Natural killer cell (primary cell): ENCODE measurements around the gene SMU1. TPM values are rescaled to one million over a fixed set of nuclear protein-coding genes. Genes with fewer than 3 reads are reported as not detected.

ENCODE experiments used
- ATAC-seq, 3 donors: fragments of 150-1000 bp in 2 of 3; fragments of 200-7000 bp in 1 of 3; cut with Tn5 transposase; 1 replicate in 1 of 3; 2 replicates in 2 of 3; pipeline ENCODE4 v1.10.0; 2021; ENCODE audit warnings: mild to moderate bottlenecking in 2 of 3, moderate library complexity in 2 of 3
- DNase-seq, 2 donors: peaks; one replicate each; pipeline versions ENCODE4 v3.0.0 to v3.0.0-alpha.2; 2013 to 2021; ENCODE audit warnings: mixed read lengths in 1 of 2
- H3K27ac ChIP-seq: one replicate; pipeline ENCODE4 v1.5.1; 2013; ENCODE audit warnings: mild to moderate bottlenecking, low read length
- H3K27me3 ChIP-seq: one replicate; pipeline ENCODE4 v1.6.1; 2013; ENCODE audit warnings: low read length; ENCODE audit not compliant: control insufficient read depth, insufficient read depth
- H3K36me3 ChIP-seq: one replicate; pipeline ENCODE4 v1.6.1; 2013; ENCODE audit warnings: low read length; ENCODE audit not compliant: control insufficient read depth, insufficient read depth
- H3K4me1 ChIP-seq: one replicate; pipeline ENCODE4 v1.6.1; 2013; ENCODE audit warnings: low read length; ENCODE audit not compliant: control insufficient read depth, insufficient read depth
- H3K4me3 ChIP-seq: one replicate; pipeline ENCODE4 v1.5.1; 2013; ENCODE audit warnings: low read length
- H3K9me3 ChIP-seq: one replicate; pipeline ENCODE4 v1.6.1; 2013; ENCODE audit warnings: low read length; ENCODE audit not compliant: control insufficient read depth, insufficient read depth
- H3K27ac Mint-ChIP-seq, 2 donors: one replicate each; pipeline ENCODE4 v1.8.0; 2022; ENCODE audit warnings: mild to moderate bottlenecking in 2 of 2, mixed read lengths in 2 of 2, moderate library complexity in 1 of 2
- H3K27me3 Mint-ChIP-seq, 2 donors: one replicate each; pipeline ENCODE4 v1.8.0; 2022; ENCODE audit warnings: low read depth in 2 of 2, mixed read lengths in 2 of 2
- H3K36me3 Mint-ChIP-seq: one replicate; pipeline ENCODE4 v1.8.0; 2022; ENCODE audit warnings: mixed read lengths
- H3K4me1 Mint-ChIP-seq, 2 donors: one replicate each; pipeline ENCODE4 v1.8.0; 2022; ENCODE audit warnings: mixed read lengths in 2 of 2
- H3K4me3 Mint-ChIP-seq: one replicate; pipeline ENCODE4 v1.8.0; 2022; ENCODE audit warnings: mild to moderate bottlenecking, moderate library complexity, mixed read lengths
- H3K9me3 Mint-ChIP-seq, 2 donors: one replicate each; pipeline ENCODE4 v1.8.0; 2022; ENCODE audit warnings: mixed read lengths in 2 of 2
- CTCF ChIP-seq: fragments of 200-600 bp; IDR thresholded peaks from one replicate; pipeline ENCODE4 v1.8.0; 2022; ENCODE audit warnings: antibody characterized with exemption
- WGBS: methylation state at CpG from one replicate; pipeline ENCODE4 v1.1.7; 2013; ENCODE audit warnings: missing lambda C conversion rate; ENCODE audit not compliant: insufficient coverage; 5-methylcytosine and 5-hydroxymethylcytosine counted together
- intact Hi-C: fragments of 100-400 bp; cut with micrococcal nuclease; formaldehyde crosslinking; loops from one replicate; pipeline ENCODE4 v1.14.2; 2022
- total RNA-seq, 4 donors: library from RNA; stranded (reverse); fragments of 120-200 nt in 1 of 4; gene quantifications; one replicate each; pipeline versions ENCODE4 v1.2.3 to v1.2.4, GENCODE V29; 2013 to 2022

The SMU1 gene
- total RNA-seq, 3 donors from 2014 or later (not counting 1 experiment from before 2014, with no cell fraction given), result 21.9 to 23.2 (median 22.1) TPM

DNA sequence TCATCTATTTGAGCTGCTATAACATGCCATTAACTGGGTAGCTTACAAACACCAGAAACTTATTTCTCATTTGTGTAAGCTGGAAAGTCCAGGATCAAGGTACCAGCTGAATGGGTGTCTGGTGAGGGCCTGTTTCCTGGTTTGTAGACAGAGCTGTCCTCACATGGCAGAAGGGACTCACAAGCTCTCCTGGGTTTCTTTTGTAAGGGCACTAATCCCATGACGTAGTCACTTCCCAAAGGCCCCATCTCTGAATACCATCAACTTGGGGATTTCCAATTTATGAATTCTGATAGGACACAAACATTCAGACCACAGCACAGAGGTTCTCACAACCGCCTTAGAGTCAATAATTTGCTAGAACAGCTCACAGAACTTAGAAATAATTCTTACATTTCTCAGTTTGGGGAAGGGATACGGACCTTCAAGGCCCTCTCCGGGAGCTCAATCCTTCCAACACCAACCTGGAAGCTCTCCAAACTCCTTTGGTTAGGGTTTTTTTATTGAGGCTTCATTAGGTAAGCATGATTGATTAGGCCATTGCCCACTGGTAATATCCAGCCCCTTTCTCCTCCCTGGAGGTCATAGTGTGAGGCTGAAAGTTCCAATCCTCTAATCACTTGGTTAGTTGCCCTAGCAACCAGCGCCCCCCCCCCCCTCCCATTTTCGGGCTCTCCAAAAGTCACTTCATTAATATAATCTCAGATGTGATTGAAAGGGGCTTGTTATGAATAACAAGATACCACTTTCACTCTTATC is 59.0 kb downstream of the SMU1 start:
- no peak overlapping the region for H3K27ac ChIP-seq
- no peaks in the 10 kb centered on the region for H3K9me3 Mint-ChIP-seq
- H3K27me3 Mint-ChIP-seq, result no peaks in the 10 kb centered on the region
- ATAC-seq (no peak), DNase-seq (no peak)
- no peaks in the 10 kb centered on the region for H3K27me3 ChIP-seq
- H3K4me1 ChIP-seq, result no peaks in the 10 kb centered on the region
- TF ChIP-seq CTCF, result no peak
- H3K9me3 ChIP-seq, result no peaks in the 10 kb centered on the region
- H3K27ac Mint-ChIP-seq, result no peak overlapping the region
- no peak overlapping the region for H3K4me3 Mint-ChIP-seq
- intact Hi-C loops, result no loop called here
- no peaks in the 10 kb centered on the region for H3K36me3 Mint-ChIP-seq
- H3K4me1 Mint-ChIP-seq, result peaks cover 0 to 6% of the 10 kb centered on the region in 2 donors
- no peak overlapping the region for H3K4me3 ChIP-seq
- H3K36me3 ChIP-seq, result no peaks in the 10 kb centered on the region
- 79% methylated on average over 2 of the region's 6 CpGs for WGBS

- no peaks in the 10 kb centered on the region for H3K36me3 ChIP-seq
- no peak overlapping the region for H3K4me3 ChIP-seq
- no peaks in the 10 kb centered on the region for H3K4me1 ChIP-seq
- no peaks in the 10 kb centered on the region for H3K9me3 Mint-ChIP-seq
- H3K27me3 Mint-ChIP-seq, result no peaks in the 10 kb centered on the region
- H3K4me3 Mint-ChIP-seq, result no peak overlapping the region
- DNase-seq (no peak), ATAC-seq (no peak)
- no peaks in the 10 kb centered on the region for H3K27me3 ChIP-seq
- H3K4me1 Mint-ChIP-seq, result no peaks in the 10 kb centered on the region
- no peaks in the 10 kb centered on the region for H3K9me3 ChIP-seq
- WGBS, result 100% methylated on average over 1 of the region's 1 CpG
- no peaks in the 10 kb centered on the region for H3K36me3 Mint-ChIP-seq
- H3K27ac ChIP-seq, result no peak overlapping the region
- TF ChIP-seq CTCF, result no peak
- H3K27ac Mint-ChIP-seq, result no peak overlapping the region
- intact Hi-C loops, result no loop called here
Measured at GRCh38 chr9:33014665-33015014, 61.8 kb downstream of the SMU1 start.

DNA sequence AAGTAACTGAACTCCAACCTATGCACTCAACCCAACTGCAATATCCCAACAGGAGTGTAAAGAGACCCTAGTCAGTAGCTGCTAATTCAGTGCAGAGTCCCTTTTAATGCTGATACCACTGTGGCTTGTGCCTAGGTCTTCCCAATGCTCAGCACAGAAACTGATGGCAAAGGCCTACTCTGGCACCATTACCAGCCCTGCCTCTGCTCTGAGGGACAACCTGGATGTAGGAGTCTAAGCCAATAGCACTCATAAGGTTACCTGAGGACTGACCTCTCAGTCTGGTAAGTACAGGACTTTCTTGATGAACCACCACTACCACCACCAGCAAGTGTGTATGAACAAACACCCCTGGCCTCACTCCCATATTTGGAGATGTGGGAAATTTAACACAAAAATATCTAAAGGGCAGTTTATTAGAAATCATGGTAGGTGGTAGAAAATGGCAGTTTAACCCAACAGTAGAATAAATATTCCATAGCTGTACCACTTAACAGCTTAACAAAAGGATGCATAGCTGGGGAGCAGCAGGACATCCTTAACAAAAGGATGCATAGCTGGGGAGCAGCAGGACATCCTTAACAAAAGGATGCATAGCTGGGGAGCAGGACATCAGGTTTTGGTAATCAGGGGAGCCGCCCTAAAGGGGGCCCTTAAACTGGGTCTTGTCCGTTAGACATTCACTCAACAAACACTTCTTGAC is 62.4 kb downstream of the SMU1 start:
- no peak overlapping the region for H3K27ac ChIP-seq
- Mint-ChIP-seq H3K27me3 (no peaks in the 10 kb centered on the region), H3K9me3 (no peaks in the 10 kb centered on the region), H3K4me1 (no peaks in the 10 kb centered on the region), H3K27ac (no peak overlapping the region), H3K36me3 (no peaks in the 10 kb centered on the region), H3K4me3 (no peak overlapping the region)
- intact Hi-C loops, result no loop called here
- H3K9me3 ChIP-seq, result no peaks in the 10 kb centered on the region
- DNase-seq (no peak), ATAC-seq (no peak)
- no peaks in the 10 kb centered on the region for H3K27me3 ChIP-seq
- no peaks in the 10 kb centered on the region for H3K36me3 ChIP-seq
- WGBS, result 94% methylated on average over 2 of the region's 2 CpGs
- H3K4me3 ChIP-seq, result no peak overlapping the region
- H3K4me1 ChIP-seq, result no peaks in the 10 kb centered on the region
- no peak for TF ChIP-seq CTCF
